GM19238 (cell line): ENCODE results near the gene C12orf56.
"Not testable (repeated sequence)": the region's sequence is repeated elsewhere in the genome, so short reads cannot be mapped to it uniquely, and the experiment has no call there.

Experiments used
- DNase-seq: peaks from one replicate; pipeline ENCODE4 v3.0.0; 2011; ENCODE audit warnings: low spot score; ENCODE audit not compliant: insufficient read length

C12orf56 gene

GRCh38 chr12:64385468-64385867 lies 5.1 kb downstream of the C12orf56 start:
- DNase-seq: no peak

GRCh38 chr12:64385019-64385418 lies 5.5 kb downstream of the C12orf56 start:
- no peak for DNase-seq

- no peak for DNase-seq
Measured at GRCh38 chr12:64383675-64384074, 6.9 kb downstream of the C12orf56 start.

- no peak for DNase-seq
Measured at GRCh38 chr12:64362721-64363305, 27.7 kb downstream of the C12orf56 start.

- DNase-seq: not testable (repeated sequence)
Measured at GRCh38 chr12:64361173-64361572, 29.4 kb downstream of the C12orf56 start.

- DNase-seq: not testable (repeated sequence)
Measured at GRCh38 chr12:64356209-64356608, 34.3 kb downstream of the C12orf56 start.

- no peak for DNase-seq
Measured at GRCh38 chr12:64352181-64352580, 38.4 kb downstream of the C12orf56 start.

- no peak for DNase-seq
Measured at GRCh38 chr12:64351265-64351664, 39.3 kb downstream of the C12orf56 start.

- DNase-seq: no peak
Measured at GRCh38 chr12:64347630-64348029, 42.9 kb downstream of the C12orf56 start.

GRCh38 chr12:64344631-64345030 lies 45.9 kb downstream of the C12orf56 start:
- DNase-seq: not testable (repeated sequence)

GRCh38 chr12:64340546-64340945 lies 50.0 kb downstream of the C12orf56 start:
- DNase-seq: not testable (repeated sequence)

GRCh38 chr12:64335886-64336466 lies 54.6 kb downstream of the C12orf56 start:
- DNase-seq: no peak

GRCh38 chr12:64332938-64333337 lies 57.6 kb downstream of the C12orf56 start:
- no peak for DNase-seq

GRCh38 chr12:64332296-64332695 lies 58.3 kb downstream of the C12orf56 start:
- DNase-seq: no peak

GRCh38 chr12:64329031-64329710 lies 61.4 kb downstream of the C12orf56 start:
- not testable (repeated sequence) for DNase-seq

GRCh38 chr12:64325055-64325454 lies 65.5 kb downstream of the C12orf56 start:
- no peak for DNase-seq

- DNase-seq: no peak
Measured at GRCh38 chr12:64323476-64324225, 66.9 kb downstream of the C12orf56 start.

- DNase-seq: no peak
Measured at GRCh38 chr12:64323006-64323405, 67.6 kb downstream of the C12orf56 start.

GRCh38 chr12:64320611-64321010 lies 69.9 kb downstream of the C12orf56 start:
- no peak for DNase-seq

GRCh38 chr12:64319540-64320225 lies 70.9 kb downstream of the C12orf56 start:
- DNase-seq: not testable (repeated sequence)

- DNase-seq: no peak
Measured at GRCh38 chr12:64318605-64319004, 72.0 kb downstream of the C12orf56 start.
